Measurements from ENCODE around the gene SYNGR1. TPM values are rescaled to one million over a fixed set of nuclear protein-coding genes. Genes with fewer than 3 reads are reported as not detected.

Gene SYNGR1
- total and polyA plus RNA-seq, 2 experiments from 2014 or later = 30.9 to 37.0 TPM

DNA sequence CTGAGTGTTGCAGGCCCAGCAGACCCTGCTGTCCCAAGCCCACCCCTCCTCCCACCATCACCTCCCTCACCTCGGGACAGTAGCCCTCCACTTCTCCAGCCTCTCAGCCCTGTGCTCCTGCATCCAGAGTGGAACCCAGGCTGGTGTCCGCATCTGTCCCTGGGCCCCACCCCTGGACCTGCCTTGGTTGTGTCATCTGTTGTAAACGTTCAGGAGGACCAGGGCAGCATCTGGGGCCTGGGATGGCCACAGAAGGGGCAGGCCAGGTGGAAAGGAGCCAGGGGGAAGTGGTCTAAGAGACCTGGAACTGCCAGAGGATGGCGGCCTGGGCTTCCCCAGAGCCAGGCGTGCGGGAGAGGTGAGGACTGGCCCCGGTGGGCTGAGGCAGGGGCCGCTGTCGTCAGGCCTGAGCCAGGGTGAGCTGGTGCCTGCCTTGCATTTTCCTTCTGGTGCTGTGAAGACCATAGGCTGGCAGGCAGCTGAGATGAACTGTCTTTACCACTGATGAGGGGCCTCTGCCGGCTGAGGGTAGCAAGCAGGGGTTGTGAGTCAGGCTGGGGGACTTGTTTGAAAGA is 80.9 kb downstream of the SYNGR1 start (continued):
- TF ChIP-seq, protein P1, sequence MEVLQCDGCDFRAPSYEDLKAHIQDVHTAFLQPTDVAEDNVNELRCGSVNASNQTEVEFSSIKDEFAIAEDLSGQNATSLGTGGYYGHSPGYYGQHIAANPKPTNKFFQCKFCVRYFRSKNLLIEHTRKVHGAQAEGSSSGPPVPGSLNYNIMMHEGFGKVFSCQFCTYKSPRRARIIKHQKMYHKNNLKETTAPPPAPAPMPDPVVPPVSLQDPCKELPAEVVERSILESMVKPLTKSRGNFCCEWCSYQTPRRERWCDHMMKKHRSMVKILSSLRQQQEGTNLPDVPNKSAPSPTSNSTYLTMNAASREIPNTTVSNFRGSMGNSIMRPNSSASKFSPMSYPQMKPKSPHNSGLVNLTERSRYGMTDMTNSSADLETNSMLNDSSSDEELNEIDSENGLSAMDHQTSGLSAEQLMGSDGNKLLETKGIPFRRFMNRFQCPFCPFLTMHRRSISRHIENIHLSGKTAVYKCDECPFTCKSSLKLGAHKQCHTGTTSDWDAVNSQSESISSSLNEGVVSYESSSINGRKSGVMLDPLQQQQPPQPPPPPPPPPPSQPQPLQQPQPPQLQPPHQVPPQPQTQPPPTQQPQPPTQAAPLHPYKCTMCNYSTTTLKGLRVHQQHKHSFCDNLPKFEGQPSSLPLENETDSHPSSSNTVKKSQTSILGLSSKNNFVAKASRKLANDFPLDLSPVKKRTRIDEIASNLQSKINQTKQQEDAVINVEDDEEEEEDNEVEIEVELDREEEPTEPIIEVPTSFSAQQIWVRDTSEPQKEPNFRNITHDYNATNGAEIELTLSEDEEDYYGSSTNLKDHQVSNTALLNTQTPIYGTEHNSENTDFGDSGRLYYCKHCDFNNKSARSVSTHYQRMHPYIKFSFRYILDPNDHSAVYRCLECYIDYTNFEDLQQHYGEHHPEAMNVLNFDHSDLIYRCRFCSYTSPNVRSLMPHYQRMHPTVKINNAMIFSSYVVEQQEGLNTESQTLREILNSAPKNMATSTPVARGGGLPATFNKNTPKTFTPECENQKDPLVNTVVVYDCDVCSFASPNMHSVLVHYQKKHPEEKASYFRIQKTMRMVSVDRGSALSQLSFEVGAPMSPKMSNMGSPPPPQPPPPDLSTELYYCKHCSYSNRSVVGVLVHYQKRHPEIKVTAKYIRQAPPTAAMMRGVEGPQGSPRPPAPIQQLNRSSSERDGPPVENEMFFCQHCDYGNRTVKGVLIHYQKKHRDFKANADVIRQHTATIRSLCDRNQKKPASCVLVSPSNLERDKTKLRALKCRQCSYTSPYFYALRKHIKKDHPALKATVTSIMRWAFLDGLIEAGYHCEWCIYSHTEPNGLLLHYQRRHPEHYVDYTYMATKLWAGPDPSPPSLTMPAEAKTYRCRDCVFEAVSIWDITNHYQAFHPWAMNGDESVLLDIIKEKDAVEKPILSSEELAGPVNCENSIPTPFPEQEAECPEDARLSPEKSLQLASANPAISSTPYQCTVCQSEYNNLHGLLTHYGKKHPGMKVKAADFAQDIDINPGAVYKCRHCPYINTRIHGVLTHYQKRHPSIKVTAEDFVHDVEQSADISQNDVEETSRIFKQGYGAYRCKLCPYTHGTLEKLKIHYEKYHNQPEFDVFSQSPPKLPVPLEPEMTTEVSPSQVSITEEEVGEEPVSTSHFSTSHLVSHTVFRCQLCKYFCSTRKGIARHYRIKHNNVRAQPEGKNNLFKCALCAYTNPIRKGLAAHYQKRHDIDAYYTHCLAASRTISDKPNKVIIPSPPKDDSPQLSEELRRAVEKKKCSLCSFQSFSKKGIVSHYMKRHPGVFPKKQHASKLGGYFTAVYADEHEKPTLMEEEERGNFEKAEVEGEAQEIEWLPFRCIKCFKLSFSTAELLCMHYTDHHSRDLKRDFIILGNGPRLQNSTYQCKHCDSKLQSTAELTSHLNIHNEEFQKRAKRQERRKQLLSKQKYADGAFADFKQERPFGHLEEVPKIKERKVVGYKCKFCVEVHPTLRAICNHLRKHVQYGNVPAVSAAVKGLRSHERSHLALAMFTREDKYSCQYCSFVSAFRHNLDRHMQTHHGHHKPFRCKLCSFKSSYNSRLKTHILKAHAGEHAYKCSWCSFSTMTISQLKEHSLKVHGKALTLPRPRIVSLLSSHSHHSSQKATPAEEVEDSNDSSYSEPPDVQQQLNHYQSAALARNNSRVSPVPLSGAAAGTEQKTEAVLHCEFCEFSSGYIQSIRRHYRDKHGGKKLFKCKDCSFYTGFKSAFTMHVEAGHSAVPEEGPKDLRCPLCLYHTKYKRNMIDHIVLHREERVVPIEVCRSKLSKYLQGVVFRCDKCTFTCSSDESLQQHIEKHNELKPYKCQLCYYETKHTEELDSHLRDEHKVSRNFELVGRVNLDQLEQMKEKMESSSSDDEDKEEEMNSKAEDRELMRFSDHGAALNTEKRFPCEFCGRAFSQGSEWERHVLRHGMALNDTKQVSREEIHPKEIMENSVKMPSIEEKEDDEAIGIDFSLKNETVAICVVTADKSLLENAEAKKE (CRISPR knock-in tag; IDR thresholded peaks at IDR 0.05) = no peak
- TF ChIP-seq NANOG (IDR thresholded peaks at IDR 0.05; ENCODE audit: borderline replicate concordance) (no peak), EZH2phosphoT487 (IDR thresholded peaks at IDR 0.05; ENCODE audit: unreplicated experiment) (no peak)

DNA sequence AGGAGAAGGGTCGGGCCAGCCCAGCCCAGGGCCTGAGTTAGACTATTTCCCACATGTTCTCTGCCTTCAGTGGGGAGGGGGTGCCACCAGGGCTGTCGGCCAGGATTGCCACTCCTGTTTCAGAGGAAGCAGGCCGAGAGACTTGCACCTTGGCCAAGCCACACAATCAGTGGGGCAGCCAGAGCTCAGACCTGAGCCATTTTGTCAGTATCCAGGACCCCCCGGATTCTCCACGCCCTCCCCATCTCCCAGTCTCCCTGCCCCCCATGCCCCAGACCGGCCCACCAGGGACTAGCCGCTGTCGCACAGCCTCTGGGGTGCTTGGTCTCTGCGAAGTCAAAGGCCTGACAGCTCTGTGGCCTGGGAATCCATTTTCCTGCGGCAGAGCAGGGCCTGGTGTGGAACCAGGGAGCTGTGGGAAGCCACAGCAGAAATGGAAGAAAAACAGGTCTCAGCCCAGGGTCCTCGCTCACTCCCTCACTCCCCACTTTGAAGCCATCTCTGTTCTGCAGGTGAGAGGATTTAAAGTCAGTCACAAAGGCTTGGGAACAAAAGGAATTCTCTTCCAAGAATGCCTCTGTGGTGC is 81.5 kb downstream of the SYNGR1 start:
- Histone ChIP-seq H3K79me2 (replicated peaks; ENCODE audit: insufficient read depth) (no peaks in the 10 kb centered on the region), H3K36me3 (ENCODE audit: insufficient read depth) (no peaks in the 10 kb centered on the region), H3K9me2 (ENCODE audit: insufficient read depth) (no peaks in the 10 kb centered on the region), H3K4me2 (no peak overlapping the region), H3K4me1 (ENCODE audit: insufficient read depth) (peaks cover 21% of the 10 kb centered on the region), H3F3A (replicated peaks; ENCODE audit: low read depth) (0 out of 2 replicates have a peak, but pooled peaks cover 6% of the 10 kb centered on the region), H3K27ac (ENCODE audit: low read depth) (no peak overlapping the region), H3K4me3 (no peak overlapping the region), H4K20me1 (replicated peaks; ENCODE audit: insufficient read depth) (no peaks in the 10 kb centered on the region), H3K27me3 (ENCODE audit: insufficient read depth) (no peaks in the 10 kb centered on the region), H2AFZ (no peak overlapping the region)
- H3K27me3 Mint-ChIP-seq (ENCODE audit: insufficient read depth, low read depth, poor library complexity) = peaks cover 13% of the 10 kb centered on the region
- H3K9me3 Mint-ChIP-seq = no peaks in the 10 kb centered on the region
- TF ChIP-seq, protein P2, sequence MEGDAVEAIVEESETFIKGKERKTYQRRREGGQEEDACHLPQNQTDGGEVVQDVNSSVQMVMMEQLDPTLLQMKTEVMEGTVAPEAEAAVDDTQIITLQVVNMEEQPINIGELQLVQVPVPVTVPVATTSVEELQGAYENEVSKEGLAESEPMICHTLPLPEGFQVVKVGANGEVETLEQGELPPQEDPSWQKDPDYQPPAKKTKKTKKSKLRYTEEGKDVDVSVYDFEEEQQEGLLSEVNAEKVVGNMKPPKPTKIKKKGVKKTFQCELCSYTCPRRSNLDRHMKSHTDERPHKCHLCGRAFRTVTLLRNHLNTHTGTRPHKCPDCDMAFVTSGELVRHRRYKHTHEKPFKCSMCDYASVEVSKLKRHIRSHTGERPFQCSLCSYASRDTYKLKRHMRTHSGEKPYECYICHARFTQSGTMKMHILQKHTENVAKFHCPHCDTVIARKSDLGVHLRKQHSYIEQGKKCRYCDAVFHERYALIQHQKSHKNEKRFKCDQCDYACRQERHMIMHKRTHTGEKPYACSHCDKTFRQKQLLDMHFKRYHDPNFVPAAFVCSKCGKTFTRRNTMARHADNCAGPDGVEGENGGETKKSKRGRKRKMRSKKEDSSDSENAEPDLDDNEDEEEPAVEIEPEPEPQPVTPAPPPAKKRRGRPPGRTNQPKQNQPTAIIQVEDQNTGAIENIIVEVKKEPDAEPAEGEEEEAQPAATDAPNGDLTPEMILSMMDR (conservative IDR thresholded peaks at IDR 0.05; ENCODE audit: low read depth in 2 of 2) = no peak
- TF ChIP-seq ZNF331 (CRISPR knock-in tag; IDR thresholded peaks at IDR 0.05; ENCODE audit: low read depth) (no peak), POLR2AphosphoS5 (IDR thresholded peaks at IDR 0.05; ENCODE audit: low read depth) (no peak), JUNB (IDR thresholded peaks at IDR 0.05; ENCODE audit: unreplicated experiment) (no peak)
- ATAC-seq (no peak), DNase-seq (ENCODE audit: low spot score) (no peak)
- no peak overlapping the region for H3K4me3 Mint-ChIP-seq
- H3K36me3 Mint-ChIP-seq (ENCODE audit: low read depth) = peaks cover 26% of the 10 kb centered on the region
- peaks cover 45% of the 10 kb centered on the region for H3K4me1 Mint-ChIP-seq
- no peak overlapping the region for H3K27ac Mint-ChIP-seq
